A673 (cell line): ENCODE measurements around the gene EMC9. TPM values are rescaled to one million over a fixed set of nuclear protein-coding genes. Genes with fewer than 3 reads are reported as not detected.

Experiments used
- Bru-seq: library from RNA; stranded (reverse); fragments of 400-500 nt; gene quantifications from one replicate; lab custom pipeline; 2021; lab: Mats Ljungman, UMichigan
- BruChase-seq, 2 experiments: library from RNA; stranded (reverse); fragments of 400-500 nt; gene quantifications; one replicate each; lab custom pipeline; 2021; lab: Mats Ljungman, UMichigan
- BruUV-seq: library from RNA; stranded (reverse); fragments of 400-500 nt; replicated peaks from 2 replicates; lab custom pipeline; 2021; lab: Mats Ljungman, UMichigan
- CTCF ChIA-PET: fragments of 300-600 bp; sonication (Branson Sonifier 250); formaldehyde crosslinking; loops from one replicate; lab custom pipeline; 2022; ENCODE audit warnings: antibody characterized with exemption; lab: Charles Lee
- POLR2A ChIA-PET: fragments of 300-600 bp; sonication (Branson Sonifier 250); formaldehyde crosslinking; loops from one replicate; lab custom pipeline; 2022; ENCODE audit warnings: antibody characterized with exemption; ENCODE audit not compliant: low non-redundant PET; lab: Charles Lee
- DNase-seq: peaks from one replicate; pipeline ENCODE4 v3.0.0-alpha.2; 2015; ENCODE audit warnings: low spot score
- H3K27ac ChIP-seq: fragments of 200-600 bp; sonication (generic); 2 replicates; pipeline ENCODE4 v1.5.1; 2016; ENCODE audit warnings: mixed run types, low read depth, mild to moderate bottlenecking, mixed read lengths, antibody characterized with exemption, low read length; ENCODE audit not compliant: poor library complexity, severe bottlenecking
- H3K27me3 ChIP-seq: fragments of 200-600 bp; sonication (generic); replicated peaks from 2 replicates; pipeline ENCODE4 v1.6.1; 2017; ENCODE audit warnings: mixed run types, low read depth, mild to moderate bottlenecking, mixed read lengths, antibody characterized with exemption, low read length; ENCODE audit not compliant: insufficient read depth, poor library complexity
- H3K36me3 ChIP-seq: fragments of 200-600 bp; sonication (generic); 2 replicates; pipeline ENCODE4 v1.6.1; 2016; ENCODE audit warnings: mixed run types, mild to moderate bottlenecking, mixed read lengths, antibody characterized with exemption, low read length; ENCODE audit not compliant: insufficient read depth, poor library complexity, severe bottlenecking
- H3K4me1 ChIP-seq: fragments of 200-600 bp; sonication (generic); 2 replicates; pipeline ENCODE4 v1.6.1; 2017; ENCODE audit warnings: mixed run types, mild to moderate bottlenecking, mixed read lengths, antibody characterized with exemption, low read length; ENCODE audit not compliant: insufficient read depth, poor library complexity, severe bottlenecking
- H3K4me3 ChIP-seq: fragments of 200-600 bp; sonication (generic); 2 replicates; pipeline ENCODE4 v1.5.1; 2016; ENCODE audit warnings: low read depth, mixed run types, mild to moderate bottlenecking, mixed read lengths, low read length; ENCODE audit not compliant: poor library complexity, severe bottlenecking
- H3K9me3 ChIP-seq: fragments of 200-600 bp; sonication (generic); 2 replicates; pipeline ENCODE4 v1.6.1; 2016; ENCODE audit warnings: mixed run types, low read depth, mild to moderate bottlenecking, mixed read lengths, antibody characterized with exemption, low read length; ENCODE audit not compliant: poor library complexity, severe bottlenecking
- EZH2 ChIP-seq: fragments of 200-600 bp; sonication (generic); IDR thresholded peaks from 2 replicates; pipeline ENCODE4 v1.6.1; 2017; ENCODE audit warnings: borderline replicate concordance, low read depth, mild to moderate bottlenecking, mixed read lengths, antibody characterized with exemption, low read length; ENCODE audit not compliant: poor library complexity, severe bottlenecking
- intact Hi-C: fragments of 100-400 bp; cut with micrococcal nuclease; formaldehyde crosslinking; loops from one replicate; pipeline ENCODE4 v1.10.0; 2022; ENCODE audit not compliant: unreplicated experiment
- long read RNA-seq: library from polyadenylated mRNA; stranded (forward); transcript quantifications from one replicate; pipeline ENCODE4 v2.0.0, GENCODE V29; 2022
- total RNA-seq: library from RNA; stranded (reverse); gene quantifications from 2 replicates; pipeline ENCODE4 v1.2.3, GENCODE V29; 2021
- TF ChIP-seq, protein P1 (sequence below): fragments of 300-800, 200-600 bp; sonication (generic); conservative IDR thresholded peaks from 2 replicates; pipeline ENCODE4 v1.5.1; 2017; ENCODE audit warnings: low read depth, mild to moderate bottlenecking, antibody characterized with exemption, low read length, moderate library complexity, mixed read lengths

Gene EMC9, protein sequence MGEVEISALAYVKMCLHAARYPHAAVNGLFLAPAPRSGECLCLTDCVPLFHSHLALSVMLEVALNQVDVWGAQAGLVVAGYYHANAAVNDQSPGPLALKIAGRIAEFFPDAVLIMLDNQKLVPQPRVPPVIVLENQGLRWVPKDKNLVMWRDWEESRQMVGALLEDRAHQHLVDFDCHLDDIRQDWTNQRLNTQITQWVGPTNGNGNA
- 36.8 and 50.4 TPM in 2 replicates for total RNA-seq
- percentile 78 among the genes with signal in this experiment for Bru-seq, nascent RNA
- BruChase-seq, experiment 1, labeled RNA remaining after a 2-hour chase = percentile 66 among the genes with signal in this experiment
- BruChase-seq, experiment 2, labeled RNA remaining after a 6-hour chase = percentile 71 among the genes with signal in this experiment
- long read RNA-seq, transcript EMC9-202 (5 exons, 953 nt) = major isoform, 33 of 61 reads
- long read RNA-seq, transcript EMC9-201 (6 exons, 835 nt) = minor isoform, 10 of 61 reads
- long read RNA-seq, partial matches to known transcripts = 7 of 61 reads
- long read RNA-seq, other reads (novel, unspliced or antisense) = 7 of 61 reads

DNA sequence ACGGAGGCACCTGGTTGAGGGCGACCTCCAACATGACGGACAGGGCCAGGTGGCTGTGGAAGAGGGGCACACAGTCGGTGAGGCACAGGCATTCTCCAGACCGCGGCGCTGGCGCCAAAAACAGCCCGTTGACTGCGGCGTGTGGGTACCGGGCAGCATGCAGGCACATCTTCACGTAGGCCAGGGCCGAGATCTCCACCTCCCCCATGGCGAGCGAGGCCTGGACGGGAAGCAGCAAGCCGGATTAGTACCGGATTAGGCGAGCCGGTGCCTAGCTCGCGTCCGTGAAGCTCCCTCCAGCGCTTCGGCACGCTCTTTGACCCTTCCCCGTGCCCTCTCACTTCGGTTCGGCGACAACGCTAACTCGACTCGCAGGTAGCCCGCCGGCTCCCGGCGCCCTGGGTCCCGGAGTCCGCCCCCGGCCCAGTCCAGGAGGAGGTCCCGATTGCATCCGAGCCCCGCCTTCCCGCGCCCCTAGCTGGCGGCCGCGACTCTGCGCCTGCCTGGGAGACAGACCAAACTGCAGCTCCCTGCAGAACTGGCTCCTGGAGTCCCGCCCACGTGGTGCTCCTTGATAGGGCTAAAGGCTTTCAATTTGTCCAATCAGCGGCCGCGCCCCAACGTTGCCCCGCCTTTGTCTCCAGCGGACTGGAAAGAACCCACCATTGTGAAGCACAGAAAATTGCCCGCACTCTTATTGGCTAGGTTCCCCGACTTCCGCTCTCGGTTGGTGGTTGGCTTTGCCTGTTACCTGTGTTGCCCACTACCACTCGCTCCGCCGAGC, at the start of gene EMC9:
EMC9 (minus strand) TSS at position 495 of the 784 bp plus-strand sequence; CDS start at position 208, 287 bp downstream.
- peak within 1 kb of the TSS; percentile 80 for H3K27ac ChIP-seq
- DNase-seq = peak; percentile 100
- POLR2A ChIA-PET = interaction anchor here (0.6 to 1.1 kb wide), 4 partner anchors 26 to 54 kb away, joined by 3 to 8 read pairs (median 4); partner anchors contain the start of gene TM9SF1
- H3K4me1 ChIP-seq = peaks cover 20% of the 10 kb centered on the region
- no peaks in the 10 kb centered on the region for H3K9me3 ChIP-seq
- no peak for TF ChIP-seq EZH2
- TF ChIP-seq, protein P1, sequence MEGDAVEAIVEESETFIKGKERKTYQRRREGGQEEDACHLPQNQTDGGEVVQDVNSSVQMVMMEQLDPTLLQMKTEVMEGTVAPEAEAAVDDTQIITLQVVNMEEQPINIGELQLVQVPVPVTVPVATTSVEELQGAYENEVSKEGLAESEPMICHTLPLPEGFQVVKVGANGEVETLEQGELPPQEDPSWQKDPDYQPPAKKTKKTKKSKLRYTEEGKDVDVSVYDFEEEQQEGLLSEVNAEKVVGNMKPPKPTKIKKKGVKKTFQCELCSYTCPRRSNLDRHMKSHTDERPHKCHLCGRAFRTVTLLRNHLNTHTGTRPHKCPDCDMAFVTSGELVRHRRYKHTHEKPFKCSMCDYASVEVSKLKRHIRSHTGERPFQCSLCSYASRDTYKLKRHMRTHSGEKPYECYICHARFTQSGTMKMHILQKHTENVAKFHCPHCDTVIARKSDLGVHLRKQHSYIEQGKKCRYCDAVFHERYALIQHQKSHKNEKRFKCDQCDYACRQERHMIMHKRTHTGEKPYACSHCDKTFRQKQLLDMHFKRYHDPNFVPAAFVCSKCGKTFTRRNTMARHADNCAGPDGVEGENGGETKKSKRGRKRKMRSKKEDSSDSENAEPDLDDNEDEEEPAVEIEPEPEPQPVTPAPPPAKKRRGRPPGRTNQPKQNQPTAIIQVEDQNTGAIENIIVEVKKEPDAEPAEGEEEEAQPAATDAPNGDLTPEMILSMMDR = peak; percentile 42; the same call in 1 of the 2 replicates
- CTCF ChIA-PET = no interaction called here
- H3K36me3 ChIP-seq = peaks cover 41% of the 10 kb centered on the region
- TSS peak; percentile 32 for BruUV-seq
- no peaks in the 10 kb centered on the region for H3K27me3 ChIP-seq
- H3K4me3 ChIP-seq = peak within 1 kb of the TSS; percentile 74
- intact Hi-C loops = loop anchor here (2.0 kb wide), 1 partner anchor 26 kb away; the partner anchor contains the start of genes DCAF11 and NRL

GRCh38 chr14:24190416-24190815, 49.0 kb upstream of the EMC9 start:
- no TSS peak for BruUV-seq
- POLR2A ChIA-PET = no interaction called here

More at GRCh38 chr14:24190416-24190815, 49.0 kb upstream of the EMC9 start:
- intact Hi-C loops = no loop called here
- CTCF ChIA-PET = no interaction called here
- H3K4me3 ChIP-seq = no peak overlapping the region
- no peaks in the 10 kb centered on the region for H3K27me3 ChIP-seq
- DNase-seq = no peak
- H3K4me1 ChIP-seq = peaks cover 19% of the 10 kb centered on the region
- TF ChIP-seq, protein P1 = no peak
- TF ChIP-seq EZH2 = no peak
- peaks cover 28% of the 10 kb centered on the region for H3K36me3 ChIP-seq
- H3K27ac ChIP-seq = no peak overlapping the region
- H3K9me3 ChIP-seq = no peaks in the 10 kb centered on the region
